Peyer's patch (tissue), 4 donors: ENCODE results near the gene PARVA. TPM values are rescaled to one million over a fixed set of nuclear protein-coding genes. Genes with fewer than 3 reads are reported as not detected.

Experiments used
- DNase-seq, 3 donors: peaks; one replicate each; pipeline ENCODE4 v3.0.0-alpha.2; 2017 to 2019
- H3K27ac ChIP-seq, 4 donors: fragments of 200-600 bp; sonication (generic); one replicate each; pipeline ENCODE4 v1.5.1; 2016 to 2019
- H3K27me3 ChIP-seq, 2 donors: fragments of 200-600 bp; sonication (generic); one replicate each; pipeline ENCODE4 v1.5.1; 2019
- H3K36me3 ChIP-seq, 3 donors: fragments of 200-600 bp; sonication (generic); one replicate each; pipeline ENCODE4 v1.5.1; 2016 to 2019
- H3K4me1 ChIP-seq, 4 donors: fragments of 200-600 bp; sonication (generic); one replicate each; pipeline ENCODE4 v1.5.1; 2016 to 2019
- H3K4me3 ChIP-seq, 4 donors: fragments of 200-600 bp; sonication (generic); 1 replicate in 3 of 4; 2 replicates in 1 of 4; pipeline ENCODE4 v1.5.1; 2016 to 2019; ENCODE audit warnings: mild to moderate bottlenecking in 1 of 4
- H3K9me3 ChIP-seq, 4 donors: fragments of 200-600 bp; sonication (generic); one replicate each; pipeline ENCODE4 v1.5.1; 2016 to 2019; ENCODE audit warnings: mild to moderate bottlenecking in 1 of 4
- CTCF ChIP-seq, 6 experiments: fragments of 450-650 bp in 4 of 6; fragments of 200-600 bp in 2 of 6; sonication (generic) in 1 of 6; IDR thresholded peaks; one replicate each; pipeline ENCODE4 v1.5.1; 2017 to 2019; ENCODE audit warnings: antibody characterized with exemption in 6 of 6, mild to moderate bottlenecking in 3 of 6, moderate library complexity in 1 of 6
- POLR2A ChIP-seq, 2 donors: fragments of 450-650 bp; IDR thresholded peaks; one replicate each; pipeline ENCODE4 v1.5.1; 2017; ENCODE audit warnings: antibody characterized with exemption in 2 of 2, mild to moderate bottlenecking in 2 of 2, moderate library complexity in 2 of 2
- total RNA-seq, 4 donors: library from RNA; depleted of rRNA; stranded (reverse); fragments of >200 nt; gene quantifications; one replicate each; pipeline ENCODE4 v1.1.0, GENCODE V29; 2016

The PARVA gene
- total RNA-seq, 4 donors from 2014 or later, result 13.7 to 35.5 (median 26.2) TPM

- H3K4me1 ChIP-seq, result peaks cover 0 to 7% (median 0%) of the 10 kb centered on the region in 4 donors
- DNase-seq, result no peak
- TF ChIP-seq POLR2A (IDR thresholded peaks at IDR 0.05) (no peak), CTCF (IDR thresholded peaks at IDR 0.05) (no peak)
Observed at GRCh38 chr11:12415342-12415966, 38.1 kb downstream of the PARVA start.

GRCh38 chr11:12416552-12416951 lies 39.2 kb downstream of the PARVA start:
- H3K4me1 ChIP-seq, result peaks cover 0 to 4% (median 0%) of the 10 kb centered on the region in 4 donors
- TF ChIP-seq CTCF (IDR thresholded peaks at IDR 0.05) (no peak), POLR2A (IDR thresholded peaks at IDR 0.05) (no peak)

More at GRCh38 chr11:12415342-12415966, 38.1 kb downstream of the PARVA start:
- Histone ChIP-seq H3K36me3 (no peaks in the 10 kb centered on the region), H3K27me3 (no peaks in the 10 kb centered on the region), H3K9me3 (no peaks in the 10 kb centered on the region), H3K4me3 (no peak overlapping the region), H3K27ac (peak overlapping the region in 2 of 4 donors; percentile 46 to 85)

GRCh38 chr11:12417691-12418611 lies 40.6 kb downstream of the PARVA start:
- no peaks in the 10 kb centered on the region for H3K27me3 ChIP-seq
- H3K9me3 ChIP-seq, result no peaks in the 10 kb centered on the region
- no peak for DNase-seq
- H3K36me3 ChIP-seq, result no peaks in the 10 kb centered on the region
- H3K27ac ChIP-seq, result peak overlapping the region in 1 of 4 donors; percentile 39
- H3K4me1 ChIP-seq, result peaks cover 0 to 4% (median 0%) of the 10 kb centered on the region in 4 donors
- H3K4me3 ChIP-seq, result no peak overlapping the region
- TF ChIP-seq POLR2A (IDR thresholded peaks at IDR 0.05) (no peak), CTCF (IDR thresholded peaks at IDR 0.05) (no peak)

More at GRCh38 chr11:12416552-12416951, 39.2 kb downstream of the PARVA start:
- Histone ChIP-seq H3K27ac (peak overlapping the region in 1 of 4 donors; percentile 85), H3K9me3 (no peaks in the 10 kb centered on the region), H3K36me3 (no peaks in the 10 kb centered on the region), H3K4me3 (no peak overlapping the region), H3K27me3 (no peaks in the 10 kb centered on the region)
- no peak for DNase-seq

- TF ChIP-seq CTCF (IDR thresholded peaks at IDR 0.05), result no peak
- no peak for TF ChIP-seq POLR2A (IDR thresholded peaks at IDR 0.05)
- no peak overlapping the region for H3K4me3 ChIP-seq
- no peaks in the 10 kb centered on the region for H3K36me3 ChIP-seq
- no peaks in the 10 kb centered on the region for H3K4me1 ChIP-seq
- no peak for DNase-seq
- H3K27ac ChIP-seq, result no peak overlapping the region
- no peaks in the 10 kb centered on the region for H3K9me3 ChIP-seq
- no peaks in the 10 kb centered on the region for H3K27me3 ChIP-seq
Observed at GRCh38 chr11:12420040-12420439, 42.7 kb downstream of the PARVA start.

GRCh38 chr11:12420706-12421105 lies 43.3 kb downstream of the PARVA start:
- Histone ChIP-seq H3K36me3 (no peaks in the 10 kb centered on the region), H3K4me3 (no peak overlapping the region), H3K4me1 (no peaks in the 10 kb centered on the region), H3K9me3 (no peaks in the 10 kb centered on the region), H3K27me3 (no peaks in the 10 kb centered on the region), H3K27ac (no peak overlapping the region)
- no peak for DNase-seq
- TF ChIP-seq CTCF (IDR thresholded peaks at IDR 0.05), result no peak
- no peak for TF ChIP-seq POLR2A (IDR thresholded peaks at IDR 0.05)
